SK-N-SH (cell line): Measurements from ENCODE around the gene NCAPD3. TPM values are rescaled to one million over a fixed set of nuclear protein-coding genes. Genes with fewer than 3 reads are reported as not detected.

Experiments
- CTCF ChIA-PET: fragments of 300-600, 350-600 bp; formaldehyde crosslinking; extraction: SDS; loops from one replicate; lab custom pipeline; 2021; lab: Yijun Ruan, JAX
- POLR2A ChIA-PET: fragments of 350-600 bp; sonication (Branson Sonifier 250); formaldehyde crosslinking; extraction: SDS; loops from one replicate; lab custom pipeline; 2020; ENCODE audit warnings: antibody characterized with exemption, inconsistent platforms; lab: Yijun Ruan, JAX
- DNase-seq: peaks from one replicate; pipeline ENCODE4 v3.0.0; 2012
- H2AFZ ChIP-seq: fragments of 200-600 bp; sonication (generic); 2 replicates; pipeline ENCODE4 v1.8.1; 2016; ENCODE audit warnings: antibody characterized with exemption, mild to moderate bottlenecking, low read depth
- H3F3A ChIP-seq: fragments of 200-600 bp; sonication (generic); replicated peaks from 2 replicates; pipeline ENCODE3; 2016; ENCODE audit warnings: antibody characterized with exemption, mild to moderate bottlenecking; ENCODE audit not compliant: insufficient read depth
- H3K27ac ChIP-seq, 2 experiments: fragments of 200-500 bp in 1 of 2; fragments of 200-600 bp in 1 of 2; sonication (Bioruptor generic) in 1 of 2; sonication (generic), shearing (Covaris generic) in 1 of 2; 2 replicates each; pipeline versions ENCODE4 v1.5.1 to v1.6.1; 2014 to 2016; ENCODE audit warnings: low read depth in 2 of 2, inconsistent platforms in 1 of 2, low read length in 1 of 2, mild to moderate bottlenecking in 1 of 2, mixed read lengths in 1 of 2
- H3K27me3 ChIP-seq: fragments of 200-600 bp; sonication (generic), shearing (Covaris generic); 2 replicates; pipeline ENCODE4 v1.6.1; 2016; ENCODE audit warnings: mixed run types; ENCODE audit not compliant: insufficient read depth
- H3K36me3 ChIP-seq, 2 experiments: fragments of 200-500 bp in 1 of 2; fragments of 200-600 bp in 1 of 2; sonication (Bioruptor generic) in 1 of 2; sonication (generic) in 1 of 2; replicated peaks in 1 of 2; 2 replicates each; pipeline versions ENCODE3 to v1.5.1; 2014 to 2016; ENCODE audit warnings: low read length in 1 of 2, mild to moderate bottlenecking in 1 of 2; ENCODE audit not compliant: insufficient read depth in 2 of 2, control insufficient read depth in 1 of 2
- H3K4me1 ChIP-seq, 2 experiments: fragments of 200-500 bp in 1 of 2; fragments of 200-600 bp in 1 of 2; sonication (Bioruptor generic) in 1 of 2; sonication (generic), shearing (Covaris generic) in 1 of 2; 2 replicates each; pipeline versions ENCODE4 v1.5.1 to v1.6.1; 2014 to 2016; ENCODE audit warnings: low read depth in 1 of 2, low read length in 1 of 2, mixed run types in 1 of 2; ENCODE audit not compliant: insufficient read depth in 2 of 2, control insufficient read depth in 1 of 2
- H3K4me2 ChIP-seq: fragments of 200-600 bp; sonication (generic), shearing (Covaris generic); 2 replicates; pipeline ENCODE4 v1.6.1; 2017; ENCODE audit warnings: mixed run types
- H3K4me3 ChIP-seq, 2 experiments: fragments of 200-500 bp in 1 of 2; fragments of 200-600 bp in 1 of 2; sonication (Bioruptor generic) in 1 of 2; sonication (generic), shearing (Covaris generic) in 1 of 2; 2 replicates each; pipeline versions ENCODE4 v1.5.1 to v1.8.1; 2014 to 2016; ENCODE audit warnings: low read depth in 2 of 2, inconsistent platforms in 1 of 2, low read length in 1 of 2, mild to moderate bottlenecking in 1 of 2, mixed read lengths in 1 of 2, moderate library complexity in 1 of 2
- H3K79me2 ChIP-seq: fragments of 200-600 bp; sonication (generic); 2 replicates; pipeline ENCODE4 v1.8.1; 2017; ENCODE audit warnings: mild to moderate bottlenecking; ENCODE audit not compliant: insufficient read depth
- H3K9ac ChIP-seq: fragments of 200-600 bp; sonication (generic); 2 replicates; pipeline ENCODE4 v1.6.1; 2017; ENCODE audit warnings: mixed run types
- H3K9me2 ChIP-seq: fragments of 200-600 bp; sonication (generic); 2 replicates; pipeline ENCODE4 v1.6.1; 2017; ENCODE audit warnings: mixed run types
- H3K9me3 ChIP-seq: fragments of 200-600 bp; sonication (generic); 2 replicates; pipeline ENCODE4 v1.6.1; 2017; ENCODE audit warnings: mixed run types, mild to moderate bottlenecking, moderate library complexity
- H4K20me1 ChIP-seq: fragments of 200-600 bp; sonication (generic); 2 replicates; pipeline ENCODE4 v1.6.1; 2017; ENCODE audit warnings: mild to moderate bottlenecking, mixed run types; ENCODE audit not compliant: insufficient read depth
- CHD2 ChIP-seq: fragments of 150-350 bp; IDR thresholded peaks from 2 replicates; pipeline ENCODE4 v1.6.1; 2018; ENCODE audit warnings: low read length; ENCODE audit not compliant: partially characterized antibody
- CTCF ChIP-seq: fragments of 200-600 bp; sonication (generic); IDR thresholded peaks from 2 replicates; pipeline ENCODE4 v1.6.1; 2017; ENCODE audit warnings: antibody characterized with exemption, mild to moderate bottlenecking, moderate library complexity
- ELF1 ChIP-seq: IDR thresholded peaks from 2 replicates; pipeline ENCODE4 v1.4.0; 2012
- EP300 ChIP-seq, 2 experiments: IDR thresholded peaks; 2 replicates each; pipeline versions ENCODE4 v1.4.0 to v1.6.1; 2012; ENCODE audit warnings: borderline replicate concordance in 1 of 2, low read depth in 1 of 2, low read length in 1 of 2
- FOXJ3 ChIP-seq: sonication (generic); formaldehyde crosslinking; IDR thresholded peaks from 2 replicates; pipeline ENCODE4 v1.5.1; 2020; ENCODE audit warnings: mild to moderate bottlenecking, missing genetic modification reagents
- MAX ChIP-seq: IDR thresholded peaks from 2 replicates; pipeline ENCODE4 v1.4.0; 2012; ENCODE audit warnings: low read depth
- MXI1 ChIP-seq: IDR thresholded peaks from 2 replicates; pipeline ENCODE4 v1.6.1; 2012; ENCODE audit warnings: mild to moderate bottlenecking, low read depth, low read length, improper control_type of control experiment
- NRF1 ChIP-seq: IDR thresholded peaks from 2 replicates; pipeline ENCODE4 v1.6.1; 2012; ENCODE audit warnings: low read depth, mild to moderate bottlenecking, low read length
- POLR2AphosphoS5 ChIP-seq: IDR thresholded peaks from 2 replicates; pipeline ENCODE4 v1.6.1; 2012; ENCODE audit warnings: low read depth, low read length
- RAD21 ChIP-seq: IDR thresholded peaks from 2 replicates; pipeline ENCODE4 v1.6.1; 2012; ENCODE audit warnings: mild to moderate bottlenecking, low read length
- RCOR1 ChIP-seq: fragments of 150-350 bp; IDR thresholded peaks from 2 replicates; pipeline ENCODE4 v1.6.1; 2017; ENCODE audit warnings: antibody characterized with exemption, low read length
- SIN3A ChIP-seq: IDR thresholded peaks from 2 replicates; pipeline ENCODE4 v1.6.1; 2012; ENCODE audit warnings: low read depth, mild to moderate bottlenecking, low read length, moderate library complexity, borderline replicate concordance
- SMC3 ChIP-seq: IDR thresholded peaks from 2 replicates; pipeline ENCODE4 v1.6.1; 2012; ENCODE audit warnings: low read depth, low read length, improper control_type of control experiment
- TCF12 ChIP-seq: IDR thresholded peaks from 2 replicates; pipeline ENCODE4 v1.4.0; 2012
- USF1 ChIP-seq: IDR thresholded peaks from 2 replicates; pipeline ENCODE4 v1.4.0; 2012; ENCODE audit warnings: low read depth, borderline replicate concordance
- USF2 ChIP-seq: fragments of 150-350 bp; IDR thresholded peaks from 2 replicates; pipeline ENCODE4 v1.6.1; 2017; ENCODE audit warnings: antibody characterized with exemption, low read length, low read depth, borderline replicate concordance
- WGBS: methylation state at CpG from one replicate; pipeline ENCODE4 v1.1.6; 2017; ENCODE audit warnings: low lambda C conversion rate; 5-methylcytosine and 5-hydroxymethylcytosine counted together
- polyA plus RNA-seq, 3 experiments: library from polyadenylated mRNA; depleted of rRNA; stranded (reverse); fragments of >200 nt; gene quantifications; 2 replicates each; pipeline ENCODE4 v1.2.3, GENCODE V29; 2012

The NCAPD3 gene
- polyA plus RNA-seq, 1 of the 3 experiments (the other 2 are of a cell fraction), result 19.5 TPM

GRCh38 chr11:134228625-134229024 is 4.9 kb upstream of the NCAPD3 start (continued):
- TF ChIP-seq CTCF (no peak), ELF1 (no peak), TCF12 (no peak), POLR2AphosphoS5 (no peak), RCOR1 (no peak), NRF1 (no peak)

- CTCF ChIA-PET, result interaction anchor here (1.4 to 1.5 kb wide), 3 partner anchors 35 to 288 kb away, joined by 3 to 5 read pairs (median 3); no protein-coding TSS in a partner anchor
Measured at GRCh38 chr11:134226806-134227325, 3.1 kb upstream of the NCAPD3 start.

More at GRCh38 chr11:134226806-134227325, 3.1 kb upstream of the NCAPD3 start:
- POLR2A ChIA-PET, result no interaction called here
- Histone ChIP-seq H3K79me2 (peaks cover 83% of the 10 kb centered on the region), H3K27me3 (no peaks in the 10 kb centered on the region), H3K36me3 (peaks cover 5 to 7% of the 10 kb centered on the region in 2 experiments), H3K4me1 (peaks cover 6 to 59% of the 10 kb centered on the region in 2 experiments; a peak in 3 of 4 replicates), H4K20me1 (peaks cover 16% of the 10 kb centered on the region), H3K9me2 (no peaks in the 10 kb centered on the region), H3K27ac (peak overlapping the region in 1 of 2 experiments; percentile 28; a peak in 1 of 4 replicates), H3K9me3 (no peaks in the 10 kb centered on the region), H3K4me3 (peak overlapping the region in 1 of 2 experiments; percentile 79; a peak in 3 of 4 replicates), H3K4me2 (peak overlapping the region; percentile 88), H3K9ac (no peak overlapping the region), H3F3A (no peaks in the 10 kb centered on the region), H2AFZ (no peak overlapping the region)
- DNase-seq, result no peak
- TF ChIP-seq SMC3 (no peak), RAD21 (no peak), SIN3A (no peak), CHD2 (no peak), MXI1 (no peak), USF2 (no peak), EP300 (IDR thresholded peaks at IDR 0.05; ENCODE audit: borderline replicate concordance in 1 of 2, low read depth in 1 of 2, low read length in 1 of 2) (no peak), USF1 (no peak), RCOR1 (no peak), CTCF (no peak), MAX (no peak), FOXJ3 (CRISPR knock-in tag) (no peak), TCF12 (no peak)
- 87% methylated on average over 5 of the region's 5 CpGs for WGBS
